Right atrium auricular region (tissue), 2 donors: ENCODE data around the gene JPT1. TPM values are rescaled to one million over a fixed set of nuclear protein-coding genes. Genes with fewer than 3 reads are reported as not detected.

ENCODE experiments used
- DNase-seq: peaks from one replicate; pipeline ENCODE4 v3.0.0-alpha.2; 2019; ENCODE audit warnings: low spot score
- H3K27ac ChIP-seq, 2 donors: fragments of 200-600 bp; sonication (generic); 1 replicate in 1 of 2; 2 replicates in 1 of 2; pipeline ENCODE4 v1.5.1; 2016 to 2019
- H3K27me3 ChIP-seq, 2 donors: fragments of 200-600 bp; sonication (generic); one replicate each; pipeline versions ENCODE4 v1.5.1 to v1.6.0; 2017 to 2019
- H3K36me3 ChIP-seq: fragments of 200-600 bp; sonication (generic); one replicate; pipeline ENCODE4 v1.5.1; 2016
- H3K4me1 ChIP-seq, 2 donors: fragments of 200-600 bp; sonication (generic); one replicate each; pipeline versions ENCODE4 v1.5.1 to v1.6.0; 2017 to 2019
- H3K4me3 ChIP-seq, 2 donors: fragments of 200-600 bp; sonication (generic); 1 replicate in 1 of 2; 2 replicates in 1 of 2; pipeline ENCODE4 v1.5.1; 2017 to 2019; ENCODE audit warnings: mild to moderate bottlenecking in 1 of 2, moderate library complexity in 1 of 2
- H3K9me3 ChIP-seq, 2 donors: fragments of 200-600 bp; sonication (generic); one replicate each; pipeline ENCODE4 v1.5.1; 2019
- CTCF ChIP-seq, 2 donors: fragments of 200-600 bp; sonication (generic); IDR thresholded peaks; one replicate each; pipeline ENCODE4 v1.5.1; 2019; ENCODE audit warnings: antibody characterized with exemption in 2 of 2
- total RNA-seq, 2 donors: library from RNA; depleted of rRNA; stranded (reverse); fragments of >200 nt; gene quantifications; one replicate each; pipeline ENCODE4 v1.1.0, GENCODE V29; 2016

JPT1 gene
- 10 to 100 TPM; 15.1 to 15.8 TPM for total RNA-seq

GRCh38 chr17:75154195-75155106, at the start of gene JPT1:
Gene JPT1 (minus strand): TSS chr17:75154512. CDS start chr17:75154397, 115 bp downstream.
- peaks cover 0 to 19% of the 10 kb centered on the region in 2 donors for H3K4me1 ChIP-seq

GRCh38 chr17:75199886-75200618, 45.7 kb upstream of the JPT1 start:
- H3K4me1 ChIP-seq, result peaks cover 0 to 8% of the 10 kb centered on the region in 2 donors
- no peak overlapping the region for H3K4me3 ChIP-seq
- no peaks in the 10 kb centered on the region for H3K9me3 ChIP-seq
- DNase-seq, result no peak
- no peaks in the 10 kb centered on the region for H3K27me3 ChIP-seq
- no peak overlapping the region for H3K27ac ChIP-seq
- H3K36me3 ChIP-seq, result no peaks in the 10 kb centered on the region
- no peak for TF ChIP-seq CTCF (IDR thresholded peaks at IDR 0.05)

More at GRCh38 chr17:75154195-75155106, at the start of gene JPT1:
- Histone ChIP-seq H3K36me3 (no peaks in the 10 kb centered on the region), H3K9me3 (no peaks in the 10 kb centered on the region), H3K4me3 (peak within 1 kb of the TSS; percentile 74 to 80), H3K27me3 (no peaks in the 10 kb centered on the region), H3K27ac (peak within 1 kb of the TSS; percentile 22 to 44)
- TF ChIP-seq CTCF (IDR thresholded peaks at IDR 0.05), result no peak
- peak; percentile 99 for DNase-seq

GRCh38 chr17:75194879-75195278, 40.6 kb upstream of the JPT1 start:
- no peak for TF ChIP-seq CTCF (IDR thresholded peaks at IDR 0.05)
- no peak overlapping the region for H3K27ac ChIP-seq
- no peaks in the 10 kb centered on the region for H3K4me1 ChIP-seq
- H3K36me3 ChIP-seq, result no peaks in the 10 kb centered on the region
- H3K4me3 ChIP-seq, result no peak overlapping the region
- DNase-seq, result no peak
- no peaks in the 10 kb centered on the region for H3K9me3 ChIP-seq
- no peaks in the 10 kb centered on the region for H3K27me3 ChIP-seq

GRCh38 chr17:75191584-75191983, 37.3 kb upstream of the JPT1 start:
- Histone ChIP-seq H3K4me1 (no peaks in the 10 kb centered on the region), H3K4me3 (no peak overlapping the region), H3K27ac (no peak overlapping the region), H3K9me3 (no peaks in the 10 kb centered on the region), H3K36me3 (no peaks in the 10 kb centered on the region), H3K27me3 (no peaks in the 10 kb centered on the region)
- TF ChIP-seq CTCF (IDR thresholded peaks at IDR 0.05), result no peak
- DNase-seq, result no peak

- Histone ChIP-seq H3K4me3 (no peak overlapping the region), H3K9me3 (no peaks in the 10 kb centered on the region), H3K27ac (no peak overlapping the region)
These were observed 34.3 kb upstream of the JPT1 start for GRCh38 chr17:75188614-75189013.

More at GRCh38 chr17:75188614-75189013, 34.3 kb upstream of the JPT1 start:
- Histone ChIP-seq H3K4me1 (peaks cover 0 to 2% of the 10 kb centered on the region in 2 donors), H3K36me3 (no peaks in the 10 kb centered on the region), H3K27me3 (no peaks in the 10 kb centered on the region)
- TF ChIP-seq CTCF (IDR thresholded peaks at IDR 0.05), result no peak
- no peak for DNase-seq
